Measurements from ENCODE around the gene PPM1A. TPM values are rescaled to one million over a fixed set of nuclear protein-coding genes. Genes with fewer than 3 reads are reported as not detected.

Gene PPM1A
- total and polyA plus RNA-seq, 8 donors, result 49.4 to 60.2 (median 54.9) TPM

DNA sequence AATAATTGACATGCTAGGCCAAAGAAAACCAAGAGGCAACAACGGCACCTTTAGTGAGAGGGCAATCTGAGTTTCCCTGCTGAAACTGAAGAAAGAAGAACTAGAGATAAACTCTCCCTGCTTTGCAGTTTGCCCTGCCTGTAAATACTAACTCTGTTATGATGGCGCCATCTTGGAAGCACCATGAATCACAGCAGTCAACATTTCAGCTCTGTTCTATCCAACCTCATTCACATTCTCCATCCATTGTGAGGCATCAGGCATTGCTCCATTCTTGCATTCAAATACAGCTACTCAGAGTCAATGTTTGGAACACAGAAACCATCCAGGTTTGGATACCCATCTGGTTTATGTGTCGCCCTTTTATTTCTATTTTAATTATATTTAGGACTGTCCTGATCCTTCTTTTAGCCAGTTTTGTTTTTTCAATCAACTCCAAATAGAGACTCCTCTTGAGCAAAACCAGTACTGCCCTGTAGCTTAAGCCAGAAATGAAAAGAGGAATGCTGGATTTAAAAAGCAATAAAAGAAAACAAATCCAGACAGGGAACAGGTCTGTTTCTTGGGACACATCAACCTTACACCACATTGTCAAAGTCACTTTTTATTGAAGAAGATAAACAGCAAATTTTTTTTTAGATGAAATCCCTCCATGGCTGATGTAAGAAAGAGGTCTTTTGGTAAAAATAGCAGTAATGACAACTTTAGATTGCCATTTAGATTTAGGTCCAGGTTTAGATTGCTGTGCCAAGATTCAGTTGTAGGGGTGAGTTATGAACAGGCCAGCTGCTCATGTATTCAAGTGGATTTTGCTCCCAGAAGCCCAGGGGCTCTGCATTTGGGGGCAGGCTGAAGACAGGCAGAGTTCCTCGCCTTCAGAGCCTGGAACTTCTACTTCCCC, 33.3 kb upstream of the PPM1A start:
- H3K27ac ChIP-seq, result no peak overlapping the region
- no peak for DNase-seq
- no peaks in the 10 kb centered on the region for H3K9me3 ChIP-seq
- no peak for TF ChIP-seq CTCF (IDR thresholded peaks at IDR 0.05)
- no peaks in the 10 kb centered on the region for H3K4me1 ChIP-seq
- no peak for ATAC-seq
- H3K27me3 ChIP-seq, result no peaks in the 10 kb centered on the region
- intact Hi-C loops (cut with DNase I), result no loop called here
- no peaks in the 10 kb centered on the region for H3K36me3 ChIP-seq
- H3K4me3 ChIP-seq, result no peak overlapping the region

DNA sequence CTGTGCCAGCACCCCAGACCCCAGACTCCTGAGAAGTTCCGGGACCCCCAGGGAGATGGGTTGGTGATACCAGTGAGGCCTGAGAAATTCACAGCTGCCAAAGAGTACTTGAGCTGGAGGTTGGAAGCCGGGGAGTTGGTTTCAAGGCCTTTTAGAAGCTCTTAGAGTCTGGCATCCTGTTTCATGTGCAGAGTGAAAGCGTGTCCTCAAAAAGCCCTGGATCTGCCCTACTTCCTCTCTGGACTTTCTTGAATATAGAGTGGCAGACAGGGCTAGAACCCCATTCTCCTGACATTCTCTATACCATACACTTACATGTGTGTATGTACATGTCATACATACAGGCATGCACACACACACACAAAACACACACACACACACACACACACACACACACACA, 31.3 kb upstream of the PPM1A start:
- ATAC-seq, result peak; percentile 57

GRCh38 chr14:60220084-60220483, 28.9 kb upstream of the PPM1A start:
- Histone ChIP-seq H3K4me1 (no peaks in the 10 kb centered on the region), H3K9me3 (no peaks in the 10 kb centered on the region), H3K36me3 (no peaks in the 10 kb centered on the region), H3K27me3 (no peaks in the 10 kb centered on the region), H3K4me3 (no peak overlapping the region), H3K27ac (no peak overlapping the region)
- intact Hi-C loops (cut with DNase I), result no loop called here
- no peak for TF ChIP-seq CTCF (IDR thresholded peaks at IDR 0.05)
- ATAC-seq (no peak), DNase-seq (no peak)

More for the DNA sequence above, 31.3 kb upstream of the PPM1A start:
- Histone ChIP-seq H3K9me3 (no peaks in the 10 kb centered on the region), H3K27ac (no peak overlapping the region), H3K4me3 (no peak overlapping the region), H3K4me1 (no peaks in the 10 kb centered on the region), H3K36me3 (no peaks in the 10 kb centered on the region), H3K27me3 (no peaks in the 10 kb centered on the region)
- TF ChIP-seq CTCF (IDR thresholded peaks at IDR 0.05), result no peak
- peak in 1 of 4 donors; percentile 21 for DNase-seq
- intact Hi-C loops (cut with DNase I), result no loop called here

DNA sequence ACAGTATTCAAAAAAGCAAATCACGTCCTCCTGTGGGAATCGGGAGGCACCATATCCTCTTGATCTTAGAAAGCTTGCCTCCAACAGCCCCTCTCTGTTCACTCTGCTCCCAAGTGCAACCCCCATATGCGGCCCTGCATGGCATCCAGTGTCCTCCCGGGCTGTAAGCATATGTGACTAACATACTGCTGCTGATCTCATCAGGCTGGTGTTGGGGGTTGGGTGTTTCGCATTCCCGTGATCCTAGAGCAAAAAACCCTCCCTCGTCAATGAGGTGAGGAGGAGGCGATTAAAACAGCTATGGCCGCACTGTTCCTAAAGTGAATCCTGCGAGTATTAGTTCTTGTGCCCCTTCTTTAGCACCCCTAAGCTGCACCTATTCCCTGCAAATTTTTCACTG, 28.1 kb upstream of the PPM1A start:
- H3K27ac ChIP-seq, result no peak overlapping the region
- ATAC-seq, result no peak
- no peaks in the 10 kb centered on the region for H3K9me3 ChIP-seq
- intact Hi-C loops (cut with DNase I), result no loop called here
- no peaks in the 10 kb centered on the region for H3K4me1 ChIP-seq
- H3K4me3 ChIP-seq, result no peak overlapping the region
- TF ChIP-seq CTCF (IDR thresholded peaks at IDR 0.05), result no peak
- H3K36me3 ChIP-seq, result no peaks in the 10 kb centered on the region
- DNase-seq, result no peak
- H3K27me3 ChIP-seq, result no peaks in the 10 kb centered on the region

- Histone ChIP-seq H3K27ac (no peak overlapping the region), H3K4me1 (no peaks in the 10 kb centered on the region), H3K4me3 (no peak overlapping the region), H3K27me3 (no peaks in the 10 kb centered on the region), H3K36me3 (no peaks in the 10 kb centered on the region), H3K9me3 (no peaks in the 10 kb centered on the region)
- DNase-seq (no peak), ATAC-seq (no peak)
- intact Hi-C loops (cut with DNase I), result no loop called here
- TF ChIP-seq CTCF (IDR thresholded peaks at IDR 0.05), result no peak
These were observed 27.6 kb upstream of the PPM1A start for GRCh38 chr14:60221457-60221856.

Data from left lung (tissue), 10 donors.